Liver (tissue), 9 donors: ENCODE measurements around the gene ZNF48. TPM values are rescaled to one million over a fixed set of nuclear protein-coding genes. Genes with fewer than 3 reads are reported as not detected.
A peak's percentile ranks its signal among the peaks of the same experiment; 100 is the strongest.

Experiments
- DNase-seq: peaks from one replicate; pipeline ENCODE4 v3.0.0-alpha.2; 2017; ENCODE audit warnings: low spot score
- H3K27ac ChIP-seq, 2 donors: one replicate each; pipeline ENCODE4 v1.7.0; 2013; ENCODE audit warnings: inconsistent platforms in 2 of 2, low read length in 2 of 2, control low read depth in 1 of 2, low read depth in 1 of 2, mild to moderate bottlenecking in 1 of 2
- H3K27me3 ChIP-seq, 4 donors: one replicate each; pipeline versions ENCODE4 v1.6.1 to v1.7.0; 2013; ENCODE audit warnings: low read length in 3 of 4, inconsistent platforms in 1 of 4, mild to moderate bottlenecking in 1 of 4, moderate library complexity in 1 of 4; ENCODE audit not compliant: control insufficient read depth in 4 of 4, insufficient read depth in 4 of 4
- H3K36me3 ChIP-seq, 4 donors: one replicate each; pipeline versions ENCODE4 v1.6.1 to v1.7.0; 2013; ENCODE audit warnings: low read length in 3 of 4, mild to moderate bottlenecking in 3 of 4, low read depth in 1 of 4, moderate library complexity in 1 of 4; ENCODE audit not compliant: control insufficient read depth in 4 of 4, insufficient read depth in 3 of 4
- H3K4me1 ChIP-seq, 4 donors: one replicate each; pipeline versions ENCODE4 v1.6.1 to v1.7.0; 2013; ENCODE audit warnings: low read length in 3 of 4, mild to moderate bottlenecking in 3 of 4, moderate library complexity in 1 of 4; ENCODE audit not compliant: control insufficient read depth in 4 of 4, insufficient read depth in 4 of 4
- H3K4me3 ChIP-seq, 3 donors: one replicate each; pipeline versions ENCODE4 v1.6.1 to v1.7.0; 2013; ENCODE audit warnings: low read length in 3 of 3, control low read depth in 1 of 3, low read depth in 1 of 3, mild to moderate bottlenecking in 1 of 3
- H3K9ac ChIP-seq, 2 donors: one replicate each; pipeline ENCODE4 v1.7.0; 2013; ENCODE audit warnings: low read length in 2 of 2, mild to moderate bottlenecking in 2 of 2, moderate library complexity in 2 of 2, control low read depth in 1 of 2, low read depth in 1 of 2
- H3K9me3 ChIP-seq, 4 donors: one replicate each; pipeline versions ENCODE4 v1.6.1 to v1.7.0; 2013; ENCODE audit warnings: low read length in 3 of 4; ENCODE audit not compliant: control insufficient read depth in 4 of 4
- EGR1 ChIP-seq, 2 donors: IDR thresholded peaks; 2 replicates each; pipeline ENCODE4 v1.6.1; 2016 to 2018; ENCODE audit warnings: antibody characterized with exemption in 2 of 2, low read depth in 2 of 2
- FOXA1 ChIP-seq: IDR thresholded peaks from 2 replicates; pipeline ENCODE4 v1.6.1; 2016; ENCODE audit warnings: antibody characterized with exemption
- FOXA2 ChIP-seq: IDR thresholded peaks from 2 replicates; pipeline ENCODE4 v1.6.1; 2016; ENCODE audit warnings: antibody characterized with exemption
- GABPA ChIP-seq, 2 donors: IDR thresholded peaks in 1 of 2; conservative IDR thresholded peaks in 1 of 2; 2 replicates each; pipeline ENCODE4 v1.6.1; 2016; ENCODE audit warnings: antibody characterized with exemption in 2 of 2, mild to moderate bottlenecking in 1 of 2, moderate library complexity in 1 of 2
- HNF4A ChIP-seq, 2 donors: conservative IDR thresholded peaks; 2 replicates each; pipeline ENCODE4 v1.6.1; 2016; ENCODE audit warnings: antibody characterized with exemption in 2 of 2, mild to moderate bottlenecking in 2 of 2
- HNF4G ChIP-seq: IDR thresholded peaks from 2 replicates; pipeline ENCODE4 v1.6.1; 2016; ENCODE audit warnings: antibody characterized with exemption
- JUND ChIP-seq, 2 donors: IDR thresholded peaks; 2 replicates each; pipeline ENCODE4 v1.6.1; 2016; ENCODE audit warnings: antibody characterized with exemption in 2 of 2
- NR2F2 ChIP-seq: IDR thresholded peaks from 2 replicates; pipeline ENCODE4 v1.6.1; 2016; ENCODE audit warnings: antibody characterized with exemption
- RAD21 ChIP-seq, 2 donors: IDR thresholded peaks; 2 replicates each; pipeline ENCODE4 v1.6.1; 2016; ENCODE audit warnings: antibody characterized with exemption in 2 of 2, mild to moderate bottlenecking in 2 of 2
- RXRA ChIP-seq, 2 donors: IDR thresholded peaks; 2 replicates each; pipeline ENCODE4 v1.6.1; 2017 to 2018; ENCODE audit warnings: antibody characterized with exemption in 2 of 2, mild to moderate bottlenecking in 1 of 2
- SP1 ChIP-seq: IDR thresholded peaks from 2 replicates; pipeline ENCODE4 v1.6.1; 2018; ENCODE audit warnings: antibody characterized with exemption, mild to moderate bottlenecking
- TAF1 ChIP-seq: conservative IDR thresholded peaks from 2 replicates; pipeline ENCODE4 v1.6.1; 2016; ENCODE audit warnings: antibody characterized with exemption, mild to moderate bottlenecking
- YY1 ChIP-seq: IDR thresholded peaks from 2 replicates; pipeline ENCODE4 v1.6.1; 2016; ENCODE audit warnings: antibody characterized with exemption, mild to moderate bottlenecking
- WGBS: extraction: QIAGEN DNeasy Blood & Tissue Kit; methylation state at CpG from one replicate; pipeline ENCODE4 v1.1.7; 2013; 5-methylcytosine and 5-hydroxymethylcytosine counted together
- polyA plus RNA-seq, 2 donors: library from polyadenylated mRNA; stranded (reverse) in 1 of 2; unstranded in 1 of 2; fragments of 200-250 nt in 1 of 2; fragments of >200 nt in 1 of 2; fragmentation: Nextera tagmentation in 1 of 2; extraction: Ambion mirVana in 1 of 2; gene quantifications; one replicate each; pipeline versions ENCODE4 v1.2.1 to v1.2.3, GENCODE V29; 2013 to 2015
- total RNA-seq, 2 donors: library from RNA; depleted of rRNA; stranded (reverse); fragments of >200 nt; gene quantifications; one replicate each; pipeline ENCODE4 v1.2.3, GENCODE V29; 2014
- TF ChIP-seq, protein P1 (sequence below): IDR thresholded peaks from 2 replicates; pipeline ENCODE4 v1.6.1; 2016; ENCODE audit warnings: antibody characterized with exemption
- TF ChIP-seq, protein P2 (sequence below): IDR thresholded peaks from 2 replicates; pipeline ENCODE4 v1.6.1; 2016; ENCODE audit warnings: antibody characterized with exemption
- TF ChIP-seq, protein P3 (sequence below): fragments of 150-350 bp; IDR thresholded peaks from 2 replicates; pipeline ENCODE4 v1.5.1; 2017; ENCODE audit warnings: improper control_type of control experiment, low read depth, low read length; ENCODE audit not compliant: missing input control
- TF ChIP-seq, protein P4 (sequence below): IDR thresholded peaks from 2 replicates; pipeline ENCODE4 v1.6.1; 2016; ENCODE audit warnings: antibody characterized with exemption, mild to moderate bottlenecking
- TF ChIP-seq, protein P5 (sequence below): IDR thresholded peaks from 2 replicates; pipeline ENCODE4 v1.6.1; 2016; ENCODE audit warnings: antibody characterized with exemption
- donor health status: healthy.
- donor health status: healthy.
- donor health status: healthy.
- donor health status: healthy.
- donor health status: healthy.

The ZNF48 gene
- total and polyA plus RNA-seq, 4 donors, result 2.3 to 4.7 (median 3.1) TPM

DNA sequence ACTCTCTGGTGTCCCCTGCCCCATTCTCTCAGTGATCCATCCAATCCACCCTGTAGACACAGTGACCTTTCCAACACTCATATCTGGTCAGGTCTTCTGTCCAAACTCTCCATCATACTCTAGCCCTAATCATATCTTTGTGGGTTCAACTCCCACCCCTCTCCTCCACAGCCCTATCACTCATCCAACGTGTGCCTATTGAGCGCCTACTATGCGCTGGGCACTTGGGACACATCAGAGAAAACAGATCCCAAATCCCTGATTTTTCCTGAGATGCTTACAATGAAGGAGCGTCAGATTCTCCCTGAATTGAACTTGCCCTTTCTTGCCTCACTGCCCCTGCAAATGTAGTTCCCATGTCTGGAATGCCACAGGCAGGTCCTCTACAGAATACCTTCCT is 32.8 kb downstream of the ZNF48 start:
- no peak overlapping the region for H3K9ac ChIP-seq
- TF ChIP-seq, protein P1, sequence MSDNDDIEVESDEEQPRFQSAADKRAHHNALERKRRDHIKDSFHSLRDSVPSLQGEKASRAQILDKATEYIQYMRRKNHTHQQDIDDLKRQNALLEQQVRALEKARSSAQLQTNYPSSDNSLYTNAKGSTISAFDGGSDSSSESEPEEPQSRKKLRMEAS, result no peak
- TF ChIP-seq EGR1 (IDR thresholded peaks at IDR 0.05; ENCODE audit: low read depth in 2 of 2), result no peak
- TF ChIP-seq, protein P2, sequence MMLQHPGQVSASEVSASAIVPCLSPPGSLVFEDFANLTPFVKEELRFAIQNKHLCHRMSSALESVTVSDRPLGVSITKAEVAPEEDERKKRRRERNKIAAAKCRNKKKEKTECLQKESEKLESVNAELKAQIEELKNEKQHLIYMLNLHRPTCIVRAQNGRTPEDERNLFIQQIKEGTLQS, result no peak
- TF ChIP-seq, protein P3, sequence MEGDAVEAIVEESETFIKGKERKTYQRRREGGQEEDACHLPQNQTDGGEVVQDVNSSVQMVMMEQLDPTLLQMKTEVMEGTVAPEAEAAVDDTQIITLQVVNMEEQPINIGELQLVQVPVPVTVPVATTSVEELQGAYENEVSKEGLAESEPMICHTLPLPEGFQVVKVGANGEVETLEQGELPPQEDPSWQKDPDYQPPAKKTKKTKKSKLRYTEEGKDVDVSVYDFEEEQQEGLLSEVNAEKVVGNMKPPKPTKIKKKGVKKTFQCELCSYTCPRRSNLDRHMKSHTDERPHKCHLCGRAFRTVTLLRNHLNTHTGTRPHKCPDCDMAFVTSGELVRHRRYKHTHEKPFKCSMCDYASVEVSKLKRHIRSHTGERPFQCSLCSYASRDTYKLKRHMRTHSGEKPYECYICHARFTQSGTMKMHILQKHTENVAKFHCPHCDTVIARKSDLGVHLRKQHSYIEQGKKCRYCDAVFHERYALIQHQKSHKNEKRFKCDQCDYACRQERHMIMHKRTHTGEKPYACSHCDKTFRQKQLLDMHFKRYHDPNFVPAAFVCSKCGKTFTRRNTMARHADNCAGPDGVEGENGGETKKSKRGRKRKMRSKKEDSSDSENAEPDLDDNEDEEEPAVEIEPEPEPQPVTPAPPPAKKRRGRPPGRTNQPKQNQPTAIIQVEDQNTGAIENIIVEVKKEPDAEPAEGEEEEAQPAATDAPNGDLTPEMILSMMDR, result no peak
- TF ChIP-seq HNF4A (conservative IDR thresholded peaks at IDR 0.05), result no peak
- TF ChIP-seq NR2F2, result no peak
- no peak for TF ChIP-seq FOXA1
- TF ChIP-seq JUND (IDR thresholded peaks at IDR 0.05), result no peak
- TF ChIP-seq, protein P4, sequence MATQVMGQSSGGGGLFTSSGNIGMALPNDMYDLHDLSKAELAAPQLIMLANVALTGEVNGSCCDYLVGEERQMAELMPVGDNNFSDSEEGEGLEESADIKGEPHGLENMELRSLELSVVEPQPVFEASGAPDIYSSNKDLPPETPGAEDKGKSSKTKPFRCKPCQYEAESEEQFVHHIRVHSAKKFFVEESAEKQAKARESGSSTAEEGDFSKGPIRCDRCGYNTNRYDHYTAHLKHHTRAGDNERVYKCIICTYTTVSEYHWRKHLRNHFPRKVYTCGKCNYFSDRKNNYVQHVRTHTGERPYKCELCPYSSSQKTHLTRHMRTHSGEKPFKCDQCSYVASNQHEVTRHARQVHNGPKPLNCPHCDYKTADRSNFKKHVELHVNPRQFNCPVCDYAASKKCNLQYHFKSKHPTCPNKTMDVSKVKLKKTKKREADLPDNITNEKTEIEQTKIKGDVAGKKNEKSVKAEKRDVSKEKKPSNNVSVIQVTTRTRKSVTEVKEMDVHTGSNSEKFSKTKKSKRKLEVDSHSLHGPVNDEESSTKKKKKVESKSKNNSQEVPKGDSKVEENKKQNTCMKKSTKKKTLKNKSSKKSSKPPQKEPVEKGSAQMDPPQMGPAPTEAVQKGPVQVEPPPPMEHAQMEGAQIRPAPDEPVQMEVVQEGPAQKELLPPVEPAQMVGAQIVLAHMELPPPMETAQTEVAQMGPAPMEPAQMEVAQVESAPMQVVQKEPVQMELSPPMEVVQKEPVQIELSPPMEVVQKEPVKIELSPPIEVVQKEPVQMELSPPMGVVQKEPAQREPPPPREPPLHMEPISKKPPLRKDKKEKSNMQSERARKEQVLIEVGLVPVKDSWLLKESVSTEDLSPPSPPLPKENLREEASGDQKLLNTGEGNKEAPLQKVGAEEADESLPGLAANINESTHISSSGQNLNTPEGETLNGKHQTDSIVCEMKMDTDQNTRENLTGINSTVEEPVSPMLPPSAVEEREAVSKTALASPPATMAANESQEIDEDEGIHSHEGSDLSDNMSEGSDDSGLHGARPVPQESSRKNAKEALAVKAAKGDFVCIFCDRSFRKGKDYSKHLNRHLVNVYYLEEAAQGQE, result no peak
- no peak for TF ChIP-seq TAF1
- TF ChIP-seq RAD21 (IDR thresholded peaks at IDR 0.05), result no peak
- no peak for TF ChIP-seq RXRA (IDR thresholded peaks at IDR 0.05)
- TF ChIP-seq FOXA2, result no peak
- TF ChIP-seq, protein P5, sequence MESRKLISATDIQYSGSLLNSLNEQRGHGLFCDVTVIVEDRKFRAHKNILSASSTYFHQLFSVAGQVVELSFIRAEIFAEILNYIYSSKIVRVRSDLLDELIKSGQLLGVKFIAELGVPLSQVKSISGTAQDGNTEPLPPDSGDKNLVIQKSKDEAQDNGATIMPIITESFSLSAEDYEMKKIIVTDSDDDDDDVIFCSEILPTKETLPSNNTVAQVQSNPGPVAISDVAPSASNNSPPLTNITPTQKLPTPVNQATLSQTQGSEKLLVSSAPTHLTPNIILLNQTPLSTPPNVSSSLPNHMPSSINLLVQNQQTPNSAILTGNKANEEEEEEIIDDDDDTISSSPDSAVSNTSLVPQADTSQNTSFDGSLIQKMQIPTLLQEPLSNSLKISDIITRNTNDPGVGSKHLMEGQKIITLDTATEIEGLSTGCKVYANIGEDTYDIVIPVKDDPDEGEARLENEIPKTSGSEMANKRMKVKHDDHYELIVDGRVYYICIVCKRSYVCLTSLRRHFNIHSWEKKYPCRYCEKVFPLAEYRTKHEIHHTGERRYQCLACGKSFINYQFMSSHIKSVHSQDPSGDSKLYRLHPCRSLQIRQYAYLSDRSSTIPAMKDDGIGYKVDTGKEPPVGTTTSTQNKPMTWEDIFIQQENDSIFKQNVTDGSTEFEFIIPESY, result no peak
- TF ChIP-seq HNF4G, result no peak
- no peak for TF ChIP-seq YY1
- no peak for TF ChIP-seq SP1
- TF ChIP-seq GABPA (IDR thresholded peaks at IDR 0.05 in 1 of 2, conservative IDR thresholded peaks at IDR 0.05 in 1 of 2), result no peak
- 94% methylated on average over 4 of the region's 4 CpGs for whole genome bisulfite sequencing
- H3K27me3 ChIP-seq, result no peaks in the 10 kb centered on the region
- H3K27ac ChIP-seq, result no peak overlapping the region
- H3K9me3 ChIP-seq, result no peaks in the 10 kb centered on the region
- peaks cover 6 to 16% (median 10%) of the 10 kb centered on the region in 4 donors for H3K36me3 ChIP-seq
- no peak for DNase-seq
- H3K4me1 ChIP-seq, result peaks cover 3 to 19% (median 15%) of the 10 kb centered on the region in 4 donors
- H3K4me3 ChIP-seq, result no peak overlapping the region

DNA sequence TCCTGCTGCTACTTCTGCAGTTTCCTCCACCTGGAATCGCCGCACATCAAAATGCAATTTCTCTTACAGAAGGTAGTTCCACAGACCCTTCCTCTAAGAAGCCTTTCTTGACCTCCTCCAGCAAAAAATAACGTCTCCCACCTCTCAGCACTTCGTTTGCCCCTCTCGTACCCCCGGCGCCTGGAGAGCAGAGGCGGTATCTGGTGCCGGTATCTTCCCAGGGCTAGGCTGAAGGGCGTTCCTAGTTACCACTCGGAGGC is 34.1 kb downstream of the ZNF48 start:
- H3K4me1 ChIP-seq, result peaks cover 3 to 19% (median 15%) of the 10 kb centered on the region in 4 donors
- peak overlapping the region; percentile 45 to 51 for H3K9ac ChIP-seq
- H3K27me3 ChIP-seq, result no peaks in the 10 kb centered on the region
- peak overlapping the region; percentile 19 to 54 for H3K27ac ChIP-seq
- WGBS, result 7% methylated on average over 11 of the region's 11 CpGs
- peaks cover under 1 to 7% (median 4%) of the 10 kb centered on the region in 4 donors for H3K36me3 ChIP-seq
- TF ChIP-seq NR2F2 (no peak), HNF4G (no peak), YY1 (no peak), RAD21 (IDR thresholded peaks at IDR 0.05) (no peak), JUND (IDR thresholded peaks at IDR 0.05) (no peak)
- no peaks in the 10 kb centered on the region for H3K9me3 ChIP-seq
- peak overlapping the region; percentile 44 to 71 (median 69) for H3K4me3 ChIP-seq
- DNase-seq, result no peak
